Stimulated activated CD8-positive, alpha-beta memory T cell treated with anti-CD3 and anti-CD28 coated beads, Interleukin-12 subunit alpha, Interleukin-12 subunit beta, amount 100 ng/mL, for 24 hours (primary cell): ENCODE measurements around the gene SPTLC2.
"Not testable (repeated sequence)": the region's sequence is repeated elsewhere in the genome, so short reads cannot be mapped to it uniquely, and the experiment has no call there.

Experiments
- DNase-seq: peaks from one replicate; pipeline ENCODE4 v3.0.0-alpha.2; 2020; ENCODE audit errors: extremely low read depth

The SPTLC2 gene

GRCh38 chr14:77616454-77617229 lies at the start of gene SPTLC2:
Gene SPTLC2 (minus strand): TSS chr14:77616637. CDS start chr14:77616579, 58 bp downstream.
- peak; percentile 94 for DNase-seq

- DNase-seq, result no peak
Observed at GRCh38 chr14:77663293-77663692, 46.9 kb upstream of the SPTLC2 start.

- not testable (repeated sequence) for DNase-seq
Observed at GRCh38 chr14:77661562-77661961, 45.1 kb upstream of the SPTLC2 start.

- DNase-seq, result no peak
Observed at GRCh38 chr14:77660754-77661153, 44.3 kb upstream of the SPTLC2 start.

GRCh38 chr14:77659831-77660230 lies 43.4 kb upstream of the SPTLC2 start:
- no peak for DNase-seq

GRCh38 chr14:77657280-77657679 lies 40.8 kb upstream of the SPTLC2 start:
- no peak for DNase-seq

GRCh38 chr14:77654001-77654441 lies 37.6 kb upstream of the SPTLC2 start:
- no peak for DNase-seq

- no peak for DNase-seq
Observed at GRCh38 chr14:77649326-77649725, 32.9 kb upstream of the SPTLC2 start.

GRCh38 chr14:77648520-77649200 lies 32.2 kb upstream of the SPTLC2 start:
- DNase-seq, result no peak

GRCh38 chr14:77647853-77648252 lies 31.4 kb upstream of the SPTLC2 start:
- DNase-seq, result no peak

- DNase-seq, result no peak
Observed at GRCh38 chr14:77646907-77647306, 30.5 kb upstream of the SPTLC2 start.

GRCh38 chr14:77645520-77646230 lies 29.2 kb upstream of the SPTLC2 start:
- DNase-seq, result no peak

- DNase-seq, result no peak
Observed at GRCh38 chr14:77642407-77642806, 26.0 kb upstream of the SPTLC2 start.

GRCh38 chr14:77641534-77642341 lies 25.3 kb upstream of the SPTLC2 start:
- peak; percentile 37 for DNase-seq

- no peak for DNase-seq
Observed at GRCh38 chr14:77640756-77641533, 24.5 kb upstream of the SPTLC2 start.

- no peak for DNase-seq
Observed at GRCh38 chr14:77638771-77639171, 22.3 kb upstream of the SPTLC2 start.

- DNase-seq, result not testable (repeated sequence)
Observed at GRCh38 chr14:77635869-77636268, 19.4 kb upstream of the SPTLC2 start.

GRCh38 chr14:77635466-77635865 lies 19.0 kb upstream of the SPTLC2 start:
- not testable (repeated sequence) for DNase-seq

- DNase-seq, result no peak
Observed at GRCh38 chr14:77630111-77630510, 13.7 kb upstream of the SPTLC2 start.

- no peak for DNase-seq
Observed at GRCh38 chr14:77625360-77625759, 8.9 kb upstream of the SPTLC2 start.

GRCh38 chr14:77623201-77623600 lies 6.8 kb upstream of the SPTLC2 start:
- DNase-seq, result no peak
